NCI-H1417 (cell line): ENCODE results near the gene DOCK2.
A peak's percentile ranks its signal among the peaks of the same experiment; 100 is the strongest.

Experiments used
- DNase-seq, 3 experiments: peaks; one replicate each; lab custom pipeline; 2025; lab: John Stamatoyannopoulos, UW

DOCK2 gene

DNA sequence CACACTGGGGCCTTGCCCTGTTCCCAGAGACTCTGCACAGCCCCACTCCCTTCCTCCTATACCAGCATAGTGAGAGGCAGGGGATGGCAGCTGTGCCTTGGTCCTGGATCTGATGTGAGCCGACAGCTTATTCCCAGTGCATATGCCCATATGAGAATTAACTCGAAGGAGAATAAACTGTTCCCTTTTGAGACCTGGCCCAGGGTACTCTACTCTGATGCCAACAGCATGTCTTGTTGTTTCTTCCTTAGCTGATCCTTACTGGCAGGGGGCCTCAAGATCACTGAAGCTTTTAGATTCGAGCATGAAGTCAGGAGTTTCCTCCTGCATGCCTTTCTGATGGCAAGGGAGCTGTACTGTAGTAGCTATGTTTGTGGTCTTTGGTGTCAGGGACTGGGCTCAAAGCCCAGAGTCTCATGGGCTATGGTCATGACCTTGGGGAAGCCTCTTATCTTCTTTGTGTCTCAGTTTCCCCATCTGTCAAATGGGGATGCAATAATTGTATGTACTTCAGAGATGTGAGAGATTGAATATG lies 57.1 kb downstream of the DOCK2 start:
- DNase-seq: no peak

- no peak for DNase-seq
Measured at GRCh38 chr5:169695025-169695625, 58.0 kb downstream of the DOCK2 start.

DNA sequence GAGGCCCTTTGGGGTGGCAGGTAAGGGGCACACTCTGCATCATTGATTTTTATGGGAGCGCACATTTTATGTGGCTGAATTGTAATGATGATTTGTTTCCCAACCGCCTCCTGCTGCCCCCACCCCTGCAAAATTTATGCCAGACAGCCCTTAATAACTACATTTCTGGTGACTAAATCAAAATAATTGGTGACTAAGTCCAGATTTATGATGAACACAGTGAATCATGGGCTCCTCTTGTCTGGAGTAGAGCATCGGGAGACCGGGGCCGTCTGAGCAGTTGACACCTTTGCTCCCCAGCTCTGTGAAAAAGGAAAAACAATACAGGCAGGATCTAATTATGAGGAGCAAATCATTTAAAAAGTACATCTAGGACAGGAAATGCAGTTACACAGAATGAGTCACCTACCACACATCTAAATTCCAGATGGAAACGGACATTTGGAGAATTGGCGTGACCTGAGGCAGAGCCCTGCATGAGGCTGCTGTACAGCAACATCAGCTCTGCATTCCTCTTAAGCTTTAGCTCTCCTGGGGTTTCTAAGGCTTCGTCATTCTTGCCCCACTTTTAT lies 58.9 kb downstream of the DOCK2 start:
- no peak for DNase-seq

DNA sequence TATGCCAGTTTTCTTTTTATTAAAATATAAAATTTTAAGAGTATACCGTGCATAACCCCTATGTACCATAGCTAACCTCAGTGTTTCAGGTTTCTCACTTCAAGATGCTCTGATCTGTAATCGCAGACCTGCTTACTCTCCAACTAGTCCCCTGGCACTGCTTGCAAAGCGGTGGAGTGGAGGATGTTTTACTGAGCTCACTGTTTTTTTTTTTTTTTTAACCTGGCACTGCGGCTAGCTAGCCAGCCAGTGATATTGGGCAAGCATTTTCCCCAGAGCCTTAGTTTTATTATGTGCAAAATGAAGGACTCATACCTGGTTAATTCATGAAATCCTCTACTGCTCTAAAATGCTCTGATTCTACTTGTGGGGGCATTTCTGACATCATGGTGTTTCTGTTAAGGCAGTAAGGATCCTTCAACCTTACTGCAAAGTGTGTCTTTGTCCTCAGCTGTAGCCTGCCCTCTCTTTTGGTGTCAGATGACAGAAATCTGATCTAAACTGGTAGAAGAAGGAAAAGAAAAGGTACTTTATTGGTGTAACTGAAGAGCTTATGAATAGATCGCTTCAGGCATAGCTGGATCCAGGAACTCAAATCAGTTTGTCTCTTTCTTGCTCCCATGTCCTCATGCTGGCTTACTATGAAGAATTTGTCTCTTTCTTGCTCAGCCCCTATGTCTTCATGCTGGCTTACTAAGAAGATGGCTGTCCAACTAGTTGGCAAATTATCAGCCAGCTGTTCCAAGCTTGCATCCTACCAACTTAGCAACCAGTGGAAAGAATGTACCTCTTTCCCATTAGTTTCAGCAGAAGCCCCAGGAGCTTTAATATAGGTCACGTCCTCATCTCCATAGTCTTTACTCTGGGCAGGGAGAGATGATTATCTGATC lies 59.8 kb downstream of the DOCK2 start:
- DNase-seq: peak in 1 of 3 experiments; percentile 7

GRCh38 chr5:169697511-169697890 lies 60.4 kb downstream of the DOCK2 start:
- no peak for DNase-seq

GRCh38 chr5:169697976-169698375 lies 60.9 kb downstream of the DOCK2 start:
- DNase-seq: no peak

DNA sequence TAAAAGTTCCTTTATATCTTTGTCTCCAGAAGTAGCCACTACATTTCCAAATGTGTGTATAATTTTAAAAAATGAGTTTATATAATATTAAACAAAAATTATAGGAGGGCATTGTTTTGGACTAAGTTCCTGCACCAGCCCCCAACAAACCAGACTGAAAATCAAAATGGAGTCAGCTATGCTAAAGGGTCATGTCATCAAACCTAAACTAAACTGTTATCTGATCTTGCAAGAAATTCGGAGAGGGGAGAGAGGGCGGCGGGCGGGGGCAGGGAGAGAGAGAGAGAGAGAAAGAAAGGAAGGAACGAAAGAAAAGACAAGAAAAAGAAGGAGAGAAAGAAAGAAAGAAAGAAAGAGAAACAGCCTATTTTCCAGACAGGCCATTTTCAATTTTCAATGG lies 63.5 kb downstream of the DOCK2 start:
- DNase-seq: no peak

DNA sequence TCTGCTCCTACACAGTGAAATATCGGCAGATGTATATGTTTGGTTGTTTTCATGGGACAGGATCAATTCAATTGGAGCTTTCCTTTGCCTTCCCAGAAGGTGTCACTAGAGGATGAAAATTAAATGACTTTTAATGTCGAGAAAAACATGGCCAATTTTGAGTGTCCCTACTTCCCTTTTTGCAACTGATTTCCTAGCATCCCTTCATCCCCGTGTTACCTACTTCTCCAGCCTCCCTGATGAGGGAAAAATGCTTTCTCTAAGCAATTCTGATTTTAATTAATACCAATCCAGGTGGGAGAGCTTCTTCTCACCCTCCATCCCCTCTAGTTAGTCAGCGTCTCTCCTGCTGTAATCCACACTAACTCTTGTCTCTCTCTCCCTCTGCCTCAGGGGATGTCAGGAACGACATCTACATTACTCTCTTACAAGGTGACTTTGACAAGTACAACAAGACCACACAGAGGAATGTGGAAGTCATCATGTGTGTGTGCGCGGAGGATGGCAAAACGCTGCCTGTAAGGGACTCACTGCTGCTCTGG lies 64.9 kb downstream of the DOCK2 start:
- DNase-seq: peak in 1 of 3 experiments; percentile 0

DNA sequence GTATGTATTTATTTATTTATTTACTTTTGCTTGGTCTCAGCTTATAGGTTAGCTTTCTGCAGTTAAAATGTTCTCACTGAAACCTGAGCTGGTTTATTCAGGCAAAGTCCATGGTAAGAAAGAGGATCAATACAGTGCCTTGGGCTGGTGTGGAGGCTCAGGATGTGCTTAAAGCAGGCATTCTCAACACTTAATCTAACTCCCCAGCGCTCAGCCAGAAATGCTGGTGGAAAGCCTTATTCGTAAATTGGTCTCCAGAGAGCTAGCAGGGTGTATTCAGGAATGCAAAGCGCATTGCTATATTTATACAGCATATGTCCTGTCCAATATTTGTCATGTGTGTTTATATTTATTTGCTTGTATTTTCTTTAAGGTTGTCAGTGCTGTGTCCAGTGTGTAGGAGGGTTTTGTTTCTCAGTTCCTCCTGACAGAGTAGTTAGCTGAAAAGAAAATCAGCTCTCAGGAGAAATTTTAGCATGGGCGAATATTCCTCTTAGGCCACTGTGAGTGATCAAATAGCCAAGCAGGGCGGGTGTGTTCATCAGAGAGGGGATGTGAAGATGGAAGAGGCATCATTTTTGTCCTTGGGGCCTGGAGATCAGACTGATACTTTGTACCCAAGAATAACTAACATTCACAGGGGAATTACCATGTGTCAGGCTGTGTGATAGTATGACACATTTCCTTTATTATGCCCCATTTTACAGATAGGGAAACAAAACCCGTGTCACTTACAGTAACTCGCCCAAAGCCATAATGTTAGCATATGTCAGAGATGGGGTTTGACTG lies 65.8 kb downstream of the DOCK2 start:
- no peak for DNase-seq

DNA sequence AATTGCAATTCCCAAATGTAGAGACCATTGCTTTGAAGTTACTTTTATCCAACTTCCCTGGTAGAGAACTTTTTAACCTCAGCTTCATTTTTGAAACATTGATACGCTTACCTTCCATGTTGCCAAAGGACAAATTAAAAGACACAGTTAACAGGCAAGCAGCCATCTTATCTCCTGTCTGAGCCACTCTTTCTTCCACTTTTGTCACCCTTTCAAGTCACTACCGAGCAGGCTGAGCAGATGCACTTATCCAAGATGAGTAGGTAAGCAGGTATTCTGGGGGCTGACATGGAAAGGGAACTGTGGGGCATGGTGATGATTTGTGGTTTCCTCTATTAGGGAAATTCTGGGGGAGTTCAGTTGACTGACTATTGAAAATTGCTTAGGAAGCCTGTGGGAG lies 66.7 kb downstream of the DOCK2 start:
- no peak for DNase-seq

GRCh38 chr5:169705322-169705721 lies 68.2 kb downstream of the DOCK2 start:
- DNase-seq: no peak

- DNase-seq: no peak
Measured at GRCh38 chr5:169706071-169706470, 69.0 kb downstream of the DOCK2 start.

DNA sequence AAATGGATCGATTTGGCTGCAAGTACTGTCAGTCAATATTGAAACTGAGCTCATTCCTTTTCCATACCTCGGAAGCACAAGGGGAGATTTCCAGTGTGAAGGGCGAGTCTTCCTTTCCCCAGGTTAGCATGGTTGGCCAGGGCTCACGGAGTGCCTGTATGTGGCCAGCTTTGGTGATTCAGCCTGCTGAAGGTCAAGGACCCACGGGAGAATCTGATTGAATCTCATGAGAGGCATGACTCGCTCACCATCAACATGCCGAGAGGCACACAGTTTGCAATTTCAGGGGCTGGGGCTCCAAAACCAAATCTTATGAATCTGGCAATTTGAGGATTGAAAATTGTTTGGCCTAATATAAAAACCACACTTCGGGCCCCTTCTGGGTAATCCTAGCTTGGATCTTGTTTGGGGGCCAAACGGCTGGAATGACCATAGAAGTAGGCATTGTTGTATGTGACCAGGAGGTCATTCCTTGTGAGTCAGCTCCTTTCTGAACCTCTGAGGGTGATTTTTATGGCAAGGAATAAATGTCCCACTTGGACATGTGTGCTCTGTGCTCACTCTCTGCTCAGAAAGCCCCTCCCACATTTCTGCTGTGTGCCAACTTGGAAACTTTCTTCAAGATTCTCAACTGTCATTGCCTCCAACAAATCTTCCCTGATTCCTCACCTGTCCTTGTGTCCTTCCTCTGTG lies 69.8 kb downstream of the DOCK2 start:
- no peak for DNase-seq

DNA sequence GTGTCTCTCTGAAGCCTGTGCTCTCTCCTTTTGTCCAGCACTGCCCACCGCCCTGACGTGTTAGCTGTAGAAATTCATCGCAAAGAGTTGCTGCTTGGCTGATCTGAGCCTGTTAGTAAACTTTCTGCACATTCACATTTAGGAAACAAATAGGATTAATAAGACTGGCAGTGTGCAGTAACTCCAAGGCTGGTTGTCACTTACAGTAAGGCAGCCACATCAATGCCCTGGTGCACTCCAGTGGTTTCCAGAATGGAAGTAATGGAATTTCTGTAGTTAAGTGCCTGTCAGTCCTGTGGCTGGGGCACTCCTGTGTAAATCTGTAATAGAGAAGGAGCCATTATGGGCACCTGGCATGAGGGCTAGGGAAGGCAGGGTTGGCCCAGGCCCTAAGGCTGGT lies 70.6 kb downstream of the DOCK2 start:
- DNase-seq: no peak

- DNase-seq: no peak
Measured at GRCh38 chr5:169710675-169711074, 73.6 kb downstream of the DOCK2 start.

DNA sequence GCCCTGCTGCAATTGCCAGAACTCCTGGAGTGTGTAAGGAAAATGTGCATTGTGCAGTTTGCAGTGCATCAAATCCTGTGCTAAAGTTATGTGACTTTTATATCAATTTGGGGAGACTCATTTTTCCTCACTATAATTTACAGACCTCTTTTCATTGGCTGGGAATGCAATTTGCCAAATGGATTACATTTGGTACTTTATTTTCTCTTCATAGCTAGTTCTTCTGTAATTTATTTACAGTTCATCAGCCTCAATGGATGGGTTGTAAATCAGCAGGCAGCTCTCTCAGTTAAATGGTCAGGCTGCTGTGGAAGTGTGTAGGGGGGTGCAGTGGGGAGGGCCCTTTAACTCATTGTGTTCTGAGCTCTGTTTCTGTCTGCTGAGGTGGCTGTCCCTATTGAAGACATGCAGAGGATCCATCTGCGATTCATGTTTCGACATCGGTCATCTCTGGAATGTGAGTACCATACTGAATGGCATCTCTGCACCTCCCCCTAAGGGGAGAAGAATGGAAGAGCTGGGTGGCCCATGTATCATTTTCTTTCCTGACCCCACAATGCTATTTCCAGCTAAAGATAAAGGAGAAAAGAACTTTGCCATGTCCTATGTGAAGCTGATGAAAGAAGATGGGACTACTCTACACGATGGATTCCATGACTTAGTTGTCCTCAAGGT lies 74.6 kb downstream of the DOCK2 start:
- no peak for DNase-seq

GRCh38 chr5:169712428-169712827 lies 75.4 kb downstream of the DOCK2 start:
- no peak for DNase-seq

GRCh38 chr5:169716287-169716686 lies 79.2 kb downstream of the DOCK2 start:
- no peak for DNase-seq

DNA sequence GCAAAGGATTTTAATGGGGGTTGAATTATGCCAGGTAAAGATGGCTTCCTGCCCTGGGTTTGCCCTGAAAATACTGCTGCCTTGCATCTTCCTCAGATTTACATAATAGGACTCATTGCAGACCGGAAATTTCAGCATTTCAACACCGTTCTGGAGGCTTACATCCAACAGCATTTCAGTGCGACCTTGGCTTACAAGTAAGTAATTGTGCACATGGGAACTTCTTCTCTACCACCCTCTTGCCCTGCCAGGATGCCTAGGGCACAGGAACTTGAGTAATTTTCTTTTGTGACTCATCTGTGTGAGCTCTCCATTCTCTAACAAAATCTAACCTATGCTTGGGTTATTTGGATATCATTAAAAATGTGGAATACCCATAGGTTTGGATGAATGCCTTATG lies 80.2 kb downstream of the DOCK2 start:
- no peak for DNase-seq
